ENCODE data around the gene PPP1R2C.

PPP1R2C gene

GRCh38 chrX:42748067-42748850, 29.7 kb downstream of the PPP1R2C start:
- no peak for DNase-seq (ENCODE audit: low read depth, low spot score)

DNA sequence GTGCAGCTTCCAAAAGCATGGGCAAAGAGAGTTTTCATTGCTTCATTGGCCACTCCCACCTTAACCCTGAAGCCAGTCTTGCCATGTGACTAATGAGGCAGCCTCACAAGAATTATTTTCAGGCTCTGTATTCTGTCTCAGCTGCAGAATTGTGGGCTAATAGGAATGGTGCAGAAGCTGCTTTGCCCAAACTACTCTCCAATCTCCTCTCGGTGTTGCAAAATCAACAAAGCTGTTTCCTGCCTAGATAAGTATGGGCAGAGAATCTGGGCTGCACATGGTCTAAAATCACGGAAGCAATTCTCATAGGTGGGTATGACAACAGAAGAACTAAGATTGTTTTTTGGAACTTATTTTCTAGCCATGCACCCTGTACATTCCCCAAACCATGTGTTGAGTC, 31.4 kb downstream of the PPP1R2C start:
- no peak for DNase-seq (ENCODE audit: low read depth, low spot score)

GRCh38 chrX:42740456-42740855, 37.5 kb downstream of the PPP1R2C start:
- DNase-seq (ENCODE audit: low read depth, low spot score) = no peak

DNA sequence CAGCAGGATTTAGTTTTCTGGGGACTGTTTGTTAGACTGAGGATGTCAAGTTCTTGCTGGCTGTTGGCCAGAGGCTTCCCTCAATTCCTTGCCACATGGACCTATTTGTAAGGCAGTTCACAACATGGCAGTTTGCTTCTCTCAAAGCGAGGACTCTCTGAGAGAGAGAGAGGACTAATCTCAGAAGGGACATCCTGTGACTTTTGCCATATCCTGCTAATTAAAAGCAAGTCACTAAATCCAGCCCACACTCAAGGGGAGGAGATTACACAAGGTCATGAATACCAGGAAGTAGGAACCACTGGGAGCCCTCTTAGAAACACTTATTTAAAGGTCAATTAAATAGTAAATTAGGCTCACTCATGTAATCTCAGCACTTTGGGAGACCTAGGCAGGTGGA, 38.2 kb downstream of the PPP1R2C start:
- DNase-seq (ENCODE audit: low read depth, low spot score) = no peak

DNA sequence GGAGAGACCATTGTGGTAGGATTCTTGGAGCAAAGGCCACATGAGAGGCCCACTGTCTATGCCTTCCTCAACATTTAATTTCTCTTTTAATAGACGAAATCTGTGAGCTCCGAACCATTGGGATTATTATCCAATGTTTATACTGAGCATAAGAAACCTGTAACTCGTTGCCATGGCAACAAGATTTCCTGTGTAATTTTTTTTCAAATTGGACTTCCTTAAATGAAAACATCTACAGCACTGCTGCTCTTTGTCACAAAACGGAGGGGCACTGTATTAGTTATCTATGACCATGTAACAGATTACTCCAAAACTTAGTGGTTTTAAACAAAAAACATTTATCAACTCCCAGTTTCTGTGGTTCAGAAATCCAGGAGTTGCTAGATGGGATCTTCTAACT, 38.7 kb downstream of the PPP1R2C start:
- DNase-seq (ENCODE audit: low read depth, low spot score) = no peak

GRCh38 chrX:42738552-42738951, 39.4 kb downstream of the PPP1R2C start:
- DNase-seq (ENCODE audit: low read depth, low spot score) = no peak

DNA sequence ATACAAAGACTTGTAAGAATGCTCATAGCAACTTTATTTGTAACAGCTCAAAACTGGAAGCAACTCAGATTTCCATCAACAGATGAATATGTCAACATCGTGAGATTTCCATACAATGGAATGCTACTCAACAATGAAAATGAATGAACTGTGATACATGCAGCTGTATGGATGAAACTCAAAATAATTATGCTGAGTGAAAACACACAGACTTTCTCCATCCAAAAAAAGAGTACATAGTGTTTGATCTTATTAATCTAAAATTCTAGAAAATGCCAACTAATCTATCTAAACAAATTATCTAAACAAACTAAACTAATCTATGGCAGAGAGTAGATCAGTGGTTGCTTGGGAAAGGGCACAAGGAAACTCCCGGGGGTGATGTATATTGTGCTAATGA, 42.7 kb downstream of the PPP1R2C start:
- DNase-seq (ENCODE audit: low read depth, low spot score) = no peak

DNA sequence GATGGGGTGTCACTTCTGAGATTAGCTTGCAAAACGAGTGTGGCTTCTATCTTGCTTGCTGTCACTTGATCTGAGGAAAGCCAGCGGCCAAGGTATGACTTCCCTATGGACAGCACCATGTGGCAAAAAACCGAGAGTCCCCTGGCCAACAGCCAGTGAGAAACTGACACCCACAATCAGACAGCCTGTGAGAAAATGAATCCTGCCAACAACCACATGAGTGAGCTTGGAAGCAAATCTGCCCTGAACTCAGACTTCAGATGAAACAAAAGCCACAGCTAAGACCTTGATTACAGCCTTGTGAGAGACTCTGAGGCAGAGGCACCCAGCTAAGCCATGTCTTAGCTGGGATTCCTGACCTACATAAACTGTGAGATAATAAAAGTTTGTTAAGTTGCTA, 45.5 kb downstream of the PPP1R2C start:
- no peak for DNase-seq (ENCODE audit: low read depth, low spot score)
